ENCODE data around the gene RAB21. TPM values are rescaled to one million over a fixed set of nuclear protein-coding genes. Genes with fewer than 3 reads are reported as not detected.

The RAB21 gene
- total and polyA plus RNA-seq, 4 donors = 28.0 to 113 (median 64.4) TPM

DNA sequence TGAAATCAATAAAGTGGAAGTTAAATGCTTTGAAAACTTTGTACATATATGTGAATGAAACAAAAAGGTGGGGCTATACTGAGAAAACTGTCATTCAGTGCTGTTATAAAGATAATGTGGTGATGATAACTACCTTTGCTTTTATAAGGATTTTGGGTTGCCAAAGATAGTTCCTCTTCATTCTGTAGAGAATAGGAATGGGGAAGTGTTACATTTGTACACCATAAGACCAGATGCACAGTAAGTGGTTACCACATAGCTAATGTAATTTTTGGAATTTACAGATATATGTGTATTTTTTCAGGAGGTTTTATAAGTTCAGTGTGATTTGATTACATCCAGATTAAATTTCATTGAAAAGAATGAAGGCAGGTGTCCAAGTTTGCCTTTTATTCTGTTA is 18.1 kb downstream of the RAB21 start:
- Histone ChIP-seq H3K4me1 (ENCODE audit: control insufficient read depth in 1 of 2, insufficient read depth in 2 of 2, low read length in 2 of 2) (peaks cover 3% of the 10 kb centered on the region in 2 donors), H3K36me3 (ENCODE audit: control insufficient read depth in 1 of 2, insufficient read depth in 2 of 2, low read length in 1 of 2) (peaks cover 0 to 3% of the 10 kb centered on the region in 2 donors), H3K9me3 (ENCODE audit: control insufficient read depth, low read length) (no peaks in the 10 kb centered on the region), H3K4me3 (ENCODE audit: low read length in 2 of 2) (no peak overlapping the region), H3K27me3 (ENCODE audit: control insufficient read depth in 1 of 2, insufficient read depth in 2 of 2, low read length in 1 of 2) (no peaks in the 10 kb centered on the region), H3K27ac (ENCODE audit: low read depth in 1 of 2, low read length in 2 of 2) (no peak overlapping the region)
- ATAC-seq (ENCODE audit: low FRiP score) (no peak), DNase-seq (no peak)
- intact Hi-C loops (cut with DNase I) = no loop called here

- no peak for ATAC-seq (ENCODE audit: low FRiP score)
- no peaks in the 10 kb centered on the region for H3K9me3 ChIP-seq (ENCODE audit: control insufficient read depth, low read length)
- no peak for DNase-seq
- H3K4me1 ChIP-seq (ENCODE audit: control insufficient read depth in 1 of 2, insufficient read depth in 2 of 2, low read length in 2 of 2) = no peaks in the 10 kb centered on the region
- intact Hi-C loops (cut with DNase I) = no loop called here
- 13 to 16% methylated on average over 3 of the region's 3 CpGs for WGBS, 2 donors
- peaks cover 0 to 2% of the 10 kb centered on the region in 2 donors for H3K36me3 ChIP-seq (ENCODE audit: control insufficient read depth in 1 of 2, insufficient read depth in 2 of 2, low read length in 1 of 2)
- H3K27ac ChIP-seq (ENCODE audit: low read depth in 1 of 2, low read length in 2 of 2) = no peak overlapping the region
- H3K27me3 ChIP-seq (ENCODE audit: control insufficient read depth in 1 of 2, insufficient read depth in 2 of 2, low read length in 1 of 2) = no peaks in the 10 kb centered on the region
- H3K4me3 ChIP-seq (ENCODE audit: low read length in 2 of 2) = no peak overlapping the region
Observed at GRCh38 chr12:71780237-71780822, 25.7 kb downstream of the RAB21 start.

GRCh38 chr12:71782017-71782416 is 27.4 kb downstream of the RAB21 start:
- no peak for ATAC-seq (ENCODE audit: low FRiP score)
- H3K36me3 ChIP-seq (ENCODE audit: control insufficient read depth in 1 of 2, insufficient read depth in 2 of 2, low read length in 1 of 2) = peaks cover 2% of the 10 kb centered on the region in 2 donors
- H3K4me1 ChIP-seq (ENCODE audit: control insufficient read depth in 1 of 2, insufficient read depth in 2 of 2, low read length in 2 of 2) = no peaks in the 10 kb centered on the region
- DNase-seq = no peak
- WGBS, 2 donors = 58 to 60% methylated on average over 4 of the region's 4 CpGs
- H3K27me3 ChIP-seq (ENCODE audit: control insufficient read depth in 1 of 2, insufficient read depth in 2 of 2, low read length in 1 of 2) = no peaks in the 10 kb centered on the region
- no peak overlapping the region for H3K27ac ChIP-seq (ENCODE audit: low read depth in 1 of 2, low read length in 2 of 2)
- H3K9me3 ChIP-seq (ENCODE audit: control insufficient read depth, low read length) = no peaks in the 10 kb centered on the region
- H3K4me3 ChIP-seq (ENCODE audit: low read length in 2 of 2) = no peak overlapping the region
- intact Hi-C loops (cut with DNase I) = no loop called here

DNA sequence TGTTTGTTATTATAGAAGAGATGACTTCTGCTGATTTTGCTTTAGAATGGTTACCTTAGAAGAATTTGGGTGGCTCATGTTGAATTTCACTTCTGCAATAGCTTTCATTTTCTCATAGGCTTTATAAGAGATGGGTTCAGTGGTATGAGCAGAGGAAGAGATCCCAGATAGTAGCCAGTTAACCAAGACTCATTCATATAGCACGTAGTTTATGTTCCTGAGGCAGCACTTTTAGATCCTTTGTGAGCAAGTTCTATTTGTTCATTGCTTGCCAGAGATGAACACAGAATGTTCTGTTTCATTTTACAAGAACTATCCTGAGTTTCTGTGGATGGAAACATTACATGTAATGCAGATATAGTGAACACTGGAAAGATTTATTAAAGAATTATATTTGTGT is 32.2 kb downstream of the RAB21 start:
- H3K9me3 ChIP-seq (ENCODE audit: control insufficient read depth, low read length) = no peaks in the 10 kb centered on the region
- ATAC-seq (ENCODE audit: low FRiP score) (no peak), DNase-seq (no peak)
- no peaks in the 10 kb centered on the region for H3K4me1 ChIP-seq (ENCODE audit: control insufficient read depth in 1 of 2, insufficient read depth in 2 of 2, low read length in 2 of 2)
- no peak overlapping the region for H3K27ac ChIP-seq (ENCODE audit: low read depth in 1 of 2, low read length in 2 of 2)
- H3K4me3 ChIP-seq (ENCODE audit: low read length in 2 of 2) = no peak overlapping the region
- peaks cover 2% of the 10 kb centered on the region in 2 donors for H3K36me3 ChIP-seq (ENCODE audit: control insufficient read depth in 1 of 2, insufficient read depth in 2 of 2, low read length in 1 of 2)
- intact Hi-C loops (cut with DNase I) = no loop called here
- WGBS, 2 donors = 83 to 94% methylated on average over 1 of the region's 1 CpG
- H3K27me3 ChIP-seq (ENCODE audit: control insufficient read depth in 1 of 2, insufficient read depth in 2 of 2, low read length in 1 of 2) = no peaks in the 10 kb centered on the region

GRCh38 chr12:71787580-71787979 is 32.9 kb downstream of the RAB21 start:
- 83 to 87% methylated on average over 1 of the region's 1 CpG for WGBS, 2 donors
- H3K4me1 ChIP-seq (ENCODE audit: control insufficient read depth in 1 of 2, insufficient read depth in 2 of 2, low read length in 2 of 2) = no peaks in the 10 kb centered on the region
- no peak overlapping the region for H3K27ac ChIP-seq (ENCODE audit: low read depth in 1 of 2, low read length in 2 of 2)
- no peak for DNase-seq
- intact Hi-C loops (cut with DNase I) = no loop called here
- ATAC-seq (ENCODE audit: low FRiP score) = no peak
- no peaks in the 10 kb centered on the region for H3K9me3 ChIP-seq (ENCODE audit: control insufficient read depth, low read length)
- H3K36me3 ChIP-seq (ENCODE audit: control insufficient read depth in 1 of 2, insufficient read depth in 2 of 2, low read length in 1 of 2) = peaks cover 2% of the 10 kb centered on the region in 2 donors
- no peaks in the 10 kb centered on the region for H3K27me3 ChIP-seq (ENCODE audit: control insufficient read depth in 1 of 2, insufficient read depth in 2 of 2, low read length in 1 of 2)
- H3K4me3 ChIP-seq (ENCODE audit: low read length in 2 of 2) = no peak overlapping the region

- Histone ChIP-seq H3K9me3 (ENCODE audit: control insufficient read depth, low read length) (no peaks in the 10 kb centered on the region), H3K27me3 (ENCODE audit: control insufficient read depth in 1 of 2, insufficient read depth in 2 of 2, low read length in 1 of 2) (no peaks in the 10 kb centered on the region), H3K4me1 (ENCODE audit: control insufficient read depth in 1 of 2, insufficient read depth in 2 of 2, low read length in 2 of 2) (no peaks in the 10 kb centered on the region), H3K27ac (ENCODE audit: low read depth in 1 of 2, low read length in 2 of 2) (no peak overlapping the region), H3K36me3 (ENCODE audit: control insufficient read depth in 1 of 2, insufficient read depth in 2 of 2, low read length in 1 of 2) (peaks cover 0 to 2% of the 10 kb centered on the region in 2 donors), H3K4me3 (ENCODE audit: low read length in 2 of 2) (no peak overlapping the region)
- intact Hi-C loops (cut with DNase I) = no loop called here
- DNase-seq = no peak
- WGBS, 2 donors = 86 to 93% methylated on average over 1 of the region's 1 CpG
- ATAC-seq (ENCODE audit: low FRiP score) = no peak
Observed at GRCh38 chr12:71790331-71790730, 35.7 kb downstream of the RAB21 start.

DNA sequence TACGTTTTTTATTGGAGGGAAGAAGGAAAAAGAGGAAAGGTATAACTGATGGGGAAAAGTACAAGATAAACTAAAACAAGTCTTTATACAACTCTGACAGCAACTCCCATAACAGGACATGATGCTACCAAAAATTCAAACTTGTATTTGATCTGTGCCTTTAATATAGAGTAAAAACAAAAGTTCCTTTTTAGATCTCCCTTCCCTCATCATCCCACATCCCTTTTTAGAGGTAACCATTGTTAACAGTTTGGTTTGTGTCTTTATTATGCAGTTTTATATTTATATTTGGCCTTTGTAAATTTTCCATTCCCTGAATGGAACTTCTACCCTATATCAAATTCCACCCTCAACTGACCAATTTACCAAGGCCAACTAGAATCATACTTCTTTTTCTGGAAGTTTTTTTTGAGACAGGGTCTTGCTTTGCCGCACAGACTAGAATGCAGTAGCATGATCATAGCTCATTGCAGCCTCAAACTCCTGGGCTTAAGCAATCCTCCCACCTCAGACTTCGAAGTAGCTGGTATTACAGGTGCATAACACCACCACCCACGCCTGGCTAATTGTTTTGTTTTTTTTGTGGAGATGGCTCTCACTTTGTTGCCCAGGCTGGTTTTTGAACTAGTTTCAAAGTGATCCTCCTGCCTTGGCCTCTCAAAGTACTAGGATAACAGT is 36.9 kb downstream of the RAB21 start:
- ATAC-seq (ENCODE audit: low FRiP score) = no peak
- Histone ChIP-seq H3K27ac (ENCODE audit: low read depth in 1 of 2, low read length in 2 of 2) (no peak overlapping the region), H3K27me3 (ENCODE audit: control insufficient read depth in 1 of 2, insufficient read depth in 2 of 2, low read length in 1 of 2) (no peaks in the 10 kb centered on the region), H3K36me3 (ENCODE audit: control insufficient read depth in 1 of 2, insufficient read depth in 2 of 2, low read length in 1 of 2) (peaks cover 0 to 2% of the 10 kb centered on the region in 2 donors), H3K4me1 (ENCODE audit: control insufficient read depth in 1 of 2, insufficient read depth in 2 of 2, low read length in 2 of 2) (no peaks in the 10 kb centered on the region), H3K9me3 (ENCODE audit: control insufficient read depth, low read length) (no peaks in the 10 kb centered on the region), H3K4me3 (ENCODE audit: low read length in 2 of 2) (no peak overlapping the region)
- DNase-seq = no peak
- WGBS, 2 donors = 70 to 85% methylated on average over 4 of the region's 4 CpGs
- intact Hi-C loops (cut with DNase I) = no loop called here

- WGBS, 2 donors = 87 to 94% methylated on average over 1 of the region's 1 CpG
- no peaks in the 10 kb centered on the region for H3K4me1 ChIP-seq (ENCODE audit: control insufficient read depth in 1 of 2, insufficient read depth in 2 of 2, low read length in 2 of 2)
- no peaks in the 10 kb centered on the region for H3K9me3 ChIP-seq (ENCODE audit: control insufficient read depth, low read length)
- H3K27ac ChIP-seq (ENCODE audit: low read depth in 1 of 2, low read length in 2 of 2) = no peak overlapping the region
- H3K4me3 ChIP-seq (ENCODE audit: low read length in 2 of 2) = no peak overlapping the region
- no peak for ATAC-seq (ENCODE audit: low FRiP score)
- DNase-seq = no peak
- H3K36me3 ChIP-seq (ENCODE audit: control insufficient read depth in 1 of 2, insufficient read depth in 2 of 2, low read length in 1 of 2) = no peaks in the 10 kb centered on the region
- no peaks in the 10 kb centered on the region for H3K27me3 ChIP-seq (ENCODE audit: control insufficient read depth in 1 of 2, insufficient read depth in 2 of 2, low read length in 1 of 2)
- intact Hi-C loops (cut with DNase I) = no loop called here
Observed at GRCh38 chr12:71792599-71792998, 37.9 kb downstream of the RAB21 start.

DNA sequence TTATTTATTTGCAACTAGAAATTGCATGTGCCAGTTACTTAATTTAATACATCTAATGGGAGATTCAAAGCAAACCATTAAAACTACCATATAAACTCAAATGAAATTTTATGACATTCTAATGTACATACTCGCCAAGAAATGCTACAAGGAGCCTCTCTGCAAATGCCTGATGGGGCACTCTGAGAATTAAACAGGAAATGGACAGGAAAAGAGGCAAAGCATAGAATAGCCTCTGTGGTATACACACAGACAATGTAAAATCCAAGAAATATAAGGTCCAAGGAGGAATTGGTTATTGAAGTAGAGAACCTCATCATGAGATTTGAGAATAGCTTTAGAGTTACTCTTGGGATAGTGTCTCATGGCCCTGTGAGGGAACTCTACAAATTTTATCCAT is 41.2 kb downstream of the RAB21 start:
- Histone ChIP-seq H3K27ac (ENCODE audit: low read depth in 1 of 2, low read length in 2 of 2) (no peak overlapping the region), H3K9me3 (ENCODE audit: control insufficient read depth, low read length) (no peaks in the 10 kb centered on the region)
- intact Hi-C loops (cut with DNase I) = no loop called here

More for the DNA sequence above, 41.2 kb downstream of the RAB21 start:
- WGBS, 2 donors = 57 to 59% methylated on average over 1 of the region's 1 CpG
- Histone ChIP-seq H3K36me3 (ENCODE audit: control insufficient read depth in 1 of 2, insufficient read depth in 2 of 2, low read length in 1 of 2) (no peaks in the 10 kb centered on the region), H3K4me1 (ENCODE audit: control insufficient read depth in 1 of 2, insufficient read depth in 2 of 2, low read length in 2 of 2) (no peaks in the 10 kb centered on the region), H3K27me3 (ENCODE audit: control insufficient read depth in 1 of 2, insufficient read depth in 2 of 2, low read length in 1 of 2) (no peaks in the 10 kb centered on the region), H3K4me3 (ENCODE audit: low read length in 2 of 2) (no peak overlapping the region)
- DNase-seq (no peak), ATAC-seq (ENCODE audit: low FRiP score) (no peak)

Measured in aorta (tissue), 5 donors.